Calu3 (cell line): Measurements from ENCODE around the gene LCN10. TPM values are rescaled to one million over a fixed set of nuclear protein-coding genes. Genes with fewer than 3 reads are reported as not detected.

Experiments used
- BruUV-seq: library from RNA; stranded (reverse); fragments of 400-500 nt; replicated peaks from 2 replicates; lab custom pipeline; 2021; lab: Mats Ljungman, UMichigan
- CTCF ChIA-PET: fragments of 300-600 bp; sonication (Branson Sonifier 250); formaldehyde crosslinking; loops from one replicate; lab custom pipeline; 2022; ENCODE audit warnings: antibody characterized with exemption; lab: Charles Lee
- DNase-seq: peaks from one replicate; pipeline ENCODE4 v3.0.0; 2022
- H3K27ac Mint-ChIP-seq: one replicate; pipeline ENCODE4 v1.8.0; 2022; ENCODE audit warnings: mixed read lengths; ENCODE audit not compliant: unreplicated experiment
- H3K27me3 Mint-ChIP-seq: one replicate; pipeline ENCODE4 v1.8.0; 2022; ENCODE audit warnings: mixed read lengths; ENCODE audit not compliant: unreplicated experiment
- H3K36me3 Mint-ChIP-seq: one replicate; pipeline ENCODE4 v1.8.0; 2022; ENCODE audit warnings: mild to moderate bottlenecking, moderate library complexity, mixed read lengths; ENCODE audit not compliant: insufficient read depth, unreplicated experiment
- H3K4me1 Mint-ChIP-seq: one replicate; pipeline ENCODE4 v1.8.0; 2022; ENCODE audit warnings: mild to moderate bottlenecking, low read depth, mixed read lengths; ENCODE audit not compliant: unreplicated experiment
- H3K4me3 Mint-ChIP-seq: one replicate; pipeline ENCODE4 v1.8.0; 2022; ENCODE audit warnings: mild to moderate bottlenecking, low read depth, moderate library complexity, mixed read lengths; ENCODE audit not compliant: unreplicated experiment
- H3K9me3 Mint-ChIP-seq: one replicate; pipeline ENCODE4 v1.8.0; 2022; ENCODE audit warnings: low read depth, mixed read lengths; ENCODE audit not compliant: unreplicated experiment
- CTCF ChIP-seq: fragments of 200-600 bp; IDR thresholded peaks from one replicate; pipeline ENCODE4 v1.8.0; 2022; ENCODE audit warnings: antibody characterized with exemption; ENCODE audit not compliant: unreplicated experiment
- intact Hi-C: fragments of 100-400 bp; cut with micrococcal nuclease; formaldehyde crosslinking; loops from one replicate; pipeline ENCODE4 v1.10.0; 2022; ENCODE audit not compliant: unreplicated experiment
- total RNA-seq: library from RNA; stranded (reverse); gene quantifications from 2 replicates; pipeline ENCODE4 v1.2.3, GENCODE V29; 2022

Gene LCN10
- total RNA-seq, 1 experiment from 2014 or later, result 0.33 TPM

- DNase-seq, result no peak
- H3K4me3 Mint-ChIP-seq, result peak overlapping the region; percentile 81
- no TSS peak for BruUV-seq
- H3K9me3 Mint-ChIP-seq, result no peaks in the 10 kb centered on the region
- H3K27ac Mint-ChIP-seq, result no peak overlapping the region
- intact Hi-C loops, result no loop called here
- H3K4me1 Mint-ChIP-seq, result peaks cover 10% of the 10 kb centered on the region
- no peaks in the 10 kb centered on the region for H3K27me3 Mint-ChIP-seq
- TF ChIP-seq CTCF, result no peak
- CTCF ChIA-PET, result interaction anchor here (0.9 kb wide), 1 partner anchor 15 kb away, joined by 3 read pairs; no protein-coding TSS in a partner anchor
- H3K36me3 Mint-ChIP-seq, result peaks cover 49% of the 10 kb centered on the region
Measured at GRCh38 chr9:136729144-136729543, 13.6 kb downstream of the LCN10 start.

- intact Hi-C loops, result no loop called here
- Mint-ChIP-seq H3K36me3 (peaks cover 52% of the 10 kb centered on the region), H3K27ac (no peak overlapping the region), H3K4me3 (peak overlapping the region; percentile 81), H3K9me3 (no peaks in the 10 kb centered on the region), H3K4me1 (peaks cover 10% of the 10 kb centered on the region), H3K27me3 (no peaks in the 10 kb centered on the region)
- CTCF ChIA-PET, result interaction anchor here (0.9 to 1.4 kb wide), 2 partner anchors 10 to 14 kb away, joined by 3 read pairs; no protein-coding TSS in a partner anchor
- BruUV-seq, result no TSS peak
- DNase-seq, result no peak
- no peak for TF ChIP-seq CTCF
Measured at GRCh38 chr9:136728548-136729123, 14.1 kb downstream of the LCN10 start.

GRCh38 chr9:136728080-136728547 lies 14.6 kb downstream of the LCN10 start:
- H3K9me3 Mint-ChIP-seq, result no peaks in the 10 kb centered on the region
- TF ChIP-seq CTCF, result peak; percentile 72
- peak overlapping the region; percentile 70 for H3K27ac Mint-ChIP-seq
- peak; percentile 87 for DNase-seq
- peaks cover 10% of the 10 kb centered on the region for H3K4me1 Mint-ChIP-seq
- H3K36me3 Mint-ChIP-seq, result peaks cover 58% of the 10 kb centered on the region
- intact Hi-C loops, result no loop called here
- CTCF ChIA-PET, result interaction anchor here (1.4 kb wide), 1 partner anchor 10 kb away, joined by 3 read pairs; no protein-coding TSS in a partner anchor
- no TSS peak for BruUV-seq
- no peaks in the 10 kb centered on the region for H3K27me3 Mint-ChIP-seq
- peak overlapping the region; percentile 81 for H3K4me3 Mint-ChIP-seq

GRCh38 chr9:136726631-136727191 lies 16.0 kb downstream of the LCN10 start:
- Mint-ChIP-seq H3K27me3 (no peaks in the 10 kb centered on the region), H3K4me1 (peaks cover 10% of the 10 kb centered on the region), H3K9me3 (no peaks in the 10 kb centered on the region), H3K36me3 (peaks cover 59% of the 10 kb centered on the region), H3K4me3 (peak overlapping the region; percentile 81), H3K27ac (peak overlapping the region; percentile 93)
- BruUV-seq, result no TSS peak
- CTCF ChIA-PET, result interaction anchor here (0.6 to 1.6 kb wide), 3 partner anchors 19 to 401 kb away, joined by 4 to 6 read pairs (median 4); no protein-coding TSS in a partner anchor
- no peak for DNase-seq
- intact Hi-C loops, result no loop called here
- peak; percentile 28 for TF ChIP-seq CTCF
